Heart left ventricle (tissue), 16 donors: ENCODE measurements around the gene HLCS. TPM values are rescaled to one million over a fixed set of nuclear protein-coding genes. Genes with fewer than 3 reads are reported as not detected.
A peak's percentile ranks its signal among the peaks of the same experiment; 100 is the strongest.

ENCODE experiments used
- ATAC-seq, 4 donors: fragments of 200-7000 bp; cut with Tn5 transposase; one replicate each; pipeline ENCODE4 v1.9.1; 2020 to 2022; ENCODE audit warnings: moderate library complexity in 4 of 4, mild to moderate bottlenecking in 3 of 4, moderate number of reproducible peaks in 1 of 4
- DNase-seq, 5 donors: peaks; one replicate each; pipeline ENCODE4 v3.0.0-alpha.2; 2020
- H3K27ac ChIP-seq, 12 donors: fragments of 200-600 bp; sonication (generic) in 4 of 12; one replicate each; pipeline versions ENCODE4 v1.5.0 to v1.8.0; 2016 to 2022; ENCODE audit warnings: mild to moderate bottlenecking in 2 of 12
- H3K27me3 ChIP-seq, 9 donors: fragments of 200-600 bp; sonication (generic) in 2 of 9; one replicate each; pipeline versions ENCODE4 v1.5.1 to v1.8.0; 2016 to 2022; ENCODE audit warnings: mild to moderate bottlenecking in 3 of 9
- H3K36me3 ChIP-seq, 9 donors: fragments of 200-600 bp; sonication (generic) in 2 of 9; one replicate each; pipeline versions ENCODE4 v1.5.0 to v1.8.0; 2018 to 2022; ENCODE audit warnings: mild to moderate bottlenecking in 2 of 9
- H3K4me1 ChIP-seq, 12 donors: fragments of 200-600 bp; sonication (generic) in 4 of 12; one replicate each; pipeline versions ENCODE4 v1.5.0 to v1.8.0; 2016 to 2022; ENCODE audit warnings: mild to moderate bottlenecking in 3 of 12
- H3K4me3 ChIP-seq, 12 donors: fragments of 200-600 bp; sonication (generic) in 4 of 12; one replicate each; pipeline versions ENCODE4 v1.5.0 to v1.8.0; 2017 to 2022; ENCODE audit warnings: mild to moderate bottlenecking in 9 of 12, moderate library complexity in 4 of 12
- H3K9me3 ChIP-seq, 12 donors: fragments of 200-600 bp; sonication (generic) in 4 of 12; one replicate each; pipeline versions ENCODE4 v1.5.0 to v1.8.0; 2016 to 2022; ENCODE audit warnings: mild to moderate bottlenecking in 1 of 12
- CTCF ChIP-seq, 12 donors: fragments of 200-600 bp; sonication (generic) in 4 of 12; IDR thresholded peaks; one replicate each; pipeline versions ENCODE4 v1.5.0 to v1.8.0; 2018 to 2022; ENCODE audit warnings: antibody characterized with exemption in 12 of 12, mild to moderate bottlenecking in 5 of 12
- POLR2A ChIP-seq, 2 donors: fragments of 450-650 bp; IDR thresholded peaks; one replicate each; pipeline ENCODE4 v1.6.1; 2017; ENCODE audit warnings: antibody characterized with exemption in 2 of 2, mild to moderate bottlenecking in 2 of 2, moderate library complexity in 2 of 2
- WGBS, 4 donors: extraction: QIAGEN DNeasy Blood & Tissue Kit in 2 of 4; methylation state at CpG; one replicate each; pipeline versions ENCODE4 v1.1.5 to v1.1.7; 2013 to 2018; 5-methylcytosine and 5-hydroxymethylcytosine counted together
- intact Hi-C, 10 donors: fragments of 100-400 bp; cut with DNase I; formaldehyde crosslinking; loops; one replicate each; pipeline versions ENCODE4 v1.11.1 to v1.14.2; 2022
- polyA plus RNA-seq, 2 donors: library from polyadenylated mRNA; stranded (reverse); fragments of 200-250 nt; gene quantifications; one replicate each; pipeline ENCODE4 v1.2.3, GENCODE V29; 2013
- total RNA-seq, 9 donors: library from RNA; depleted of rRNA in 2 of 9; stranded (reverse); fragments of >200 nt in 2 of 9; fragmentation: NEBNext Ultra II Directional in 3 of 9; extraction: Animal tissue kit (Norgen Biotek cat#: 25700) in 3 of 9; gene quantifications; one replicate each; pipeline versions ENCODE4 v1.1.0 to v1.2.4, GENCODE V29; 2016 to 2023
- donor health status: ischemic (EF 13 %, LVEDD 7.1; RV severe dilation, severe dysfunction).
- donor health status: healthy with polysubstance abuse.
- donor health status: DM: no; HTN: yes; CAD: no.
- donor health status: DM: no; HTN: no; CAD: no.
- donor health status: ischemic (EF 25% LVEDD 6.9; RV normal size, moderate dysfunction).
- donor health status: ischemic (EF 25% LVEDD 5.7; RV mildly dilated, moderate dysfunction).
- donor health status: healthy.
- donor health status: DM: yes; HTN: yes; CAD: no.
- donor health status: ischemic (EF 35%, LVEDD 5.7; RV mildly dilated, moderate dysfunction).
- donor health status: nonischemic (EF 11% LVEDD 7.7; RV severe dilation, severe dysfunction).
- donor health status: DM: yes; HTN: yes; CAD: no.
- donor health status: PGD.
- donor health status: ischemic (EF 29% LVEDD 5.4; RV normal size, mild dysfunction).
- donor health status: nonischemic (EF 23%, LVEDD 6.1; RV moderate dilation, normal function).

HLCS gene
- total and polyA plus RNA-seq, 11 donors = 1.8 to 15.2 (median 6.2) TPM

- H3K4me3 ChIP-seq = no peak overlapping the region
- TF ChIP-seq CTCF (IDR thresholded peaks at IDR 0.05) (no peak), POLR2A (IDR thresholded peaks at IDR 0.05) (no peak)
- ATAC-seq (peak in 1 of 4 donors; percentile 12), DNase-seq (no peak)
- H3K36me3 ChIP-seq = no peaks in the 10 kb centered on the region
- no peak overlapping the region for H3K27ac ChIP-seq
- 91 to 96% (median 92%) methylated on average over 4 of the region's 4 CpGs for WGBS, 4 donors
- H3K4me1 ChIP-seq = no peaks in the 10 kb centered on the region
- intact Hi-C loops = no loop called here
- no peaks in the 10 kb centered on the region for H3K9me3 ChIP-seq
- H3K27me3 ChIP-seq = no peaks in the 10 kb centered on the region
Measured at GRCh38 chr21:36806103-36806502, 160.4 kb downstream of the HLCS start.

- TF ChIP-seq CTCF (IDR thresholded peaks at IDR 0.05) = no peak
- no peak for TF ChIP-seq POLR2A (IDR thresholded peaks at IDR 0.05)
- WGBS, 4 donors = 81 to 90% (median 87%) methylated on average over 13 to 17 of the region's 17 CpGs
- intact Hi-C loops = no loop called here
- Histone ChIP-seq H3K27me3 (no peaks in the 10 kb centered on the region), H3K4me1 (no peaks in the 10 kb centered on the region), H3K27ac (no peak overlapping the region), H3K4me3 (no peak overlapping the region), H3K36me3 (no peaks in the 10 kb centered on the region), H3K9me3 (no peaks in the 10 kb centered on the region)
- DNase-seq (no peak), ATAC-seq (peak in 1 of 4 donors; percentile 34)
Measured at GRCh38 chr21:36804874-36805611, 161.4 kb downstream of the HLCS start.

GRCh38 chr21:36803816-36804439 is 162.5 kb downstream of the HLCS start:
- no peak for DNase-seq
- Histone ChIP-seq H3K9me3 (peaks cover 0 to 6% (median 0%) of the 10 kb centered on the region in 12 donors), H3K4me1 (no peaks in the 10 kb centered on the region), H3K27ac (no peak overlapping the region), H3K4me3 (no peak overlapping the region), H3K27me3 (no peaks in the 10 kb centered on the region), H3K36me3 (no peaks in the 10 kb centered on the region)
- intact Hi-C loops = no loop called here
- ATAC-seq = no peak
- 94 to 97% (median 95%) methylated on average over 13 of the region's 13 CpGs for WGBS, 4 donors
- TF ChIP-seq POLR2A (IDR thresholded peaks at IDR 0.05) = no peak
- TF ChIP-seq CTCF (IDR thresholded peaks at IDR 0.05) = no peak

GRCh38 chr21:36803051-36803645 is 163.3 kb downstream of the HLCS start:
- Histone ChIP-seq H3K27me3 (no peaks in the 10 kb centered on the region), H3K36me3 (no peaks in the 10 kb centered on the region), H3K4me1 (no peaks in the 10 kb centered on the region), H3K9me3 (peaks cover 0 to 14% (median 3%) of the 10 kb centered on the region in 12 donors), H3K27ac (no peak overlapping the region), H3K4me3 (no peak overlapping the region)
- DNase-seq (no peak), ATAC-seq (no peak)
- 91 to 95% (median 94%) methylated on average over 13 of the region's 13 CpGs for WGBS, 4 donors
- TF ChIP-seq POLR2A (IDR thresholded peaks at IDR 0.05) = no peak
- no peak for TF ChIP-seq CTCF (IDR thresholded peaks at IDR 0.05)
- intact Hi-C loops = no loop called here
